Large intestine (tissue), 3 donors: ENCODE results near the gene PHB1. TPM values are rescaled to one million over a fixed set of nuclear protein-coding genes. Genes with fewer than 3 reads are reported as not detected.

Experiments
- DNase-seq, 2 donors: peaks; one replicate each; pipeline versions ENCODE4 v3.0.0 to v3.0.0-alpha.2; 2013
- H3K27ac ChIP-seq: one replicate; pipeline ENCODE4 v1.5.1; 2013; ENCODE audit warnings: low read length
- H3K27me3 ChIP-seq: 2 replicates; pipeline ENCODE4 v1.6.1; 2013; ENCODE audit warnings: low read length; ENCODE audit not compliant: control insufficient read depth, insufficient read depth
- H3K36me3 ChIP-seq: 2 replicates; pipeline ENCODE4 v1.6.1; 2013; ENCODE audit warnings: low read length; ENCODE audit not compliant: control insufficient read depth, insufficient read depth
- H3K4me1 ChIP-seq: one replicate; pipeline ENCODE4 v1.6.1; 2013; ENCODE audit warnings: low read length; ENCODE audit not compliant: control insufficient read depth, insufficient read depth
- H3K4me3 ChIP-seq: one replicate; pipeline ENCODE4 v1.5.1; 2013; ENCODE audit warnings: low read length
- H3K9me3 ChIP-seq: one replicate; pipeline ENCODE4 v1.6.1; 2013; ENCODE audit warnings: mild to moderate bottlenecking, low read depth, low read length, moderate library complexity; ENCODE audit not compliant: control insufficient read depth
- WGBS: methylation state at CpG from one replicate; pipeline ENCODE4 v1.1.5; 2013; ENCODE audit warnings: low lambda C conversion rate; ENCODE audit not compliant: insufficient coverage; 5-methylcytosine and 5-hydroxymethylcytosine counted together
- polyA plus RNA-seq: library from polyadenylated mRNA; unstranded; fragments of 120-200 nt; gene quantifications from one replicate; pipeline ENCODE4 v1.2.1, GENCODE V29; 2013

Gene PHB1
- polyA plus RNA-seq, 1 donor, result 160 TPM

GRCh38 chr17:49381793-49382192, 32.9 kb downstream of the PHB1 start:
- H3K27ac ChIP-seq, result no peak overlapping the region

GRCh38 chr17:49381033-49381432, 33.6 kb downstream of the PHB1 start:
- WGBS, result 20% methylated on average over 1 of the region's 1 CpG
- Histone ChIP-seq H3K9me3 (no peaks in the 10 kb centered on the region), H3K27ac (no peak overlapping the region), H3K4me3 (no peak overlapping the region), H3K4me1 (no peaks in the 10 kb centered on the region), H3K36me3 (no peaks in the 10 kb centered on the region), H3K27me3 (no peaks in the 10 kb centered on the region)
- no peak for DNase-seq

More at GRCh38 chr17:49381793-49382192, 32.9 kb downstream of the PHB1 start:
- WGBS, result no CpG with 5 or more reads among the region's 5 CpGs
- Histone ChIP-seq H3K9me3 (no peaks in the 10 kb centered on the region), H3K36me3 (no peaks in the 10 kb centered on the region), H3K4me1 (no peaks in the 10 kb centered on the region), H3K27me3 (no peaks in the 10 kb centered on the region), H3K4me3 (no peak overlapping the region)
- DNase-seq, result no peak

- no peak for DNase-seq
- Histone ChIP-seq H3K4me3 (no peak overlapping the region), H3K36me3 (no peaks in the 10 kb centered on the region), H3K4me1 (no peaks in the 10 kb centered on the region), H3K27ac (no peak overlapping the region), H3K9me3 (no peaks in the 10 kb centered on the region), H3K27me3 (no peaks in the 10 kb centered on the region)
- no CpG with 5 or more reads among the region's 4 CpGs for WGBS
These were observed 34.8 kb downstream of the PHB1 start for GRCh38 chr17:49379926-49380325.

- DNase-seq, result no peak
- H3K27me3 ChIP-seq, result no peaks in the 10 kb centered on the region
- no peaks in the 10 kb centered on the region for H3K4me1 ChIP-seq
- no peak overlapping the region for H3K4me3 ChIP-seq
- H3K36me3 ChIP-seq, result no peaks in the 10 kb centered on the region
- 80% methylated on average over 2 of the region's 5 CpGs for WGBS
- H3K9me3 ChIP-seq, result no peaks in the 10 kb centered on the region
- no peak overlapping the region for H3K27ac ChIP-seq
These were observed 36.4 kb downstream of the PHB1 start for GRCh38 chr17:49378311-49378710.

DNA sequence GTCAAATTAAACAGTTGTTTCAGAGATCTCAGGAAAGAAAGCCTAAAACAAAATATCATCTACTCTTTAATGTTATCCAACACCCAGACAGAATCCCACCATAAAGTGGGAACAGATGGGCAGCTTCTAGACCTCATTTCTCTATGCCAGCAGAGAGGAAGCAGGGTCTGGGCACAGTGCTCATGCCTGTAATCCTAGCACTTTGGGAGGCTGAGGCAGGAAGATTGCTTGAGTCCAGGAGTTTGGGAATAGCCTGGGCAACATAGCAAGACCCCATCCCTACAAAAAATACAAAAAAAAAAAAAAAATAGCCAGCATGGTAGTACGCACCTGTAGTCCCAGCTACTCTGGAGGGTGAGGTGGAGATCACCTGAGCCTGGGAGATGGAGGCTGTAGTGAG, 39.1 kb downstream of the PHB1 start:
- no peaks in the 10 kb centered on the region for H3K9me3 ChIP-seq
- no peaks in the 10 kb centered on the region for H3K4me1 ChIP-seq
- no peak overlapping the region for H3K4me3 ChIP-seq
- WGBS, result no CpG with 5 or more reads among the region's 1 CpG
- no peaks in the 10 kb centered on the region for H3K36me3 ChIP-seq
- H3K27me3 ChIP-seq, result no peaks in the 10 kb centered on the region
- no peak for DNase-seq
- no peak overlapping the region for H3K27ac ChIP-seq

GRCh38 chr17:49373115-49373514, 41.6 kb downstream of the PHB1 start:
- Histone ChIP-seq H3K36me3 (no peaks in the 10 kb centered on the region), H3K9me3 (no peaks in the 10 kb centered on the region), H3K4me3 (no peak overlapping the region), H3K4me1 (no peaks in the 10 kb centered on the region), H3K27me3 (no peaks in the 10 kb centered on the region), H3K27ac (no peak overlapping the region)
- no peak for DNase-seq
- WGBS, result no CpG with 5 or more reads among the region's 6 CpGs

DNA sequence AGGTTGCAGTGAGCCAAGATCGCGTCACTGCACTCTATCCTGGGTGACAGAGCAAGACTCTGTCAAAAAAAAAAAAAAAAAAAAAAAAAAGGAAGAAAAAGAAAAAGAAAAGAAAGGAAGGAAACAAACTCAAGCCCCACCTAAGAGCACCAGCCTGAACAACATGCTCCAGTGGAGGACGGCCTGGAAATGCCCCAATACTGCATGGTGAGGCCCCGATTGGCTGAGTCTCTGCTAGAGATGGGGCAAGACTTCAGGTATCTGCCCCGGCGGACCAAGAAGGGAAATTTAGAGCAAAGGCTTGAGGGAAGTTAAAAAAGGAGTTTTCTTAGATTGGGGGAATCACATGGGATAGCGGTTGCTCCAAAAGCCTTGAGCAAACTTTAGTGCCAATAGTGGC, 42.3 kb downstream of the PHB1 start:
- 100% methylated on average over 2 of the region's 7 CpGs for WGBS
- Histone ChIP-seq H3K27me3 (no peaks in the 10 kb centered on the region), H3K4me3 (no peak overlapping the region), H3K9me3 (no peaks in the 10 kb centered on the region), H3K4me1 (no peaks in the 10 kb centered on the region), H3K36me3 (no peaks in the 10 kb centered on the region), H3K27ac (no peak overlapping the region)
- no peak for DNase-seq

- WGBS, result no CpG with 5 or more reads among the region's 13 CpGs
- H3K27me3 ChIP-seq, result no peaks in the 10 kb centered on the region
- no peak for DNase-seq
- no peak overlapping the region for H3K27ac ChIP-seq
- no peak overlapping the region for H3K4me3 ChIP-seq
- no peaks in the 10 kb centered on the region for H3K4me1 ChIP-seq
- H3K9me3 ChIP-seq, result no peaks in the 10 kb centered on the region
- H3K36me3 ChIP-seq, result no peaks in the 10 kb centered on the region
These were observed 43.5 kb downstream of the PHB1 start for GRCh38 chr17:49370971-49371834.

- H3K9me3 ChIP-seq, result no peaks in the 10 kb centered on the region
- H3K27me3 ChIP-seq, result no peaks in the 10 kb centered on the region
- no peaks in the 10 kb centered on the region for H3K36me3 ChIP-seq
- no peak overlapping the region for H3K4me3 ChIP-seq
- DNase-seq, result no peak
- H3K4me1 ChIP-seq, result no peaks in the 10 kb centered on the region
- WGBS, result no CpG with 5 or more reads among the region's 1 CpG
- no peak overlapping the region for H3K27ac ChIP-seq
These were observed 44.9 kb downstream of the PHB1 start for GRCh38 chr17:49369760-49370159.

- H3K4me1 ChIP-seq, result no peaks in the 10 kb centered on the region
- DNase-seq, result no peak
- no peaks in the 10 kb centered on the region for H3K36me3 ChIP-seq
- no peaks in the 10 kb centered on the region for H3K27me3 ChIP-seq
- no CpG with 5 or more reads among the region's 1 CpG for WGBS
- H3K4me3 ChIP-seq, result no peak overlapping the region
- no peak overlapping the region for H3K27ac ChIP-seq
- H3K9me3 ChIP-seq, result no peaks in the 10 kb centered on the region
These were observed 45.6 kb downstream of the PHB1 start for GRCh38 chr17:49369089-49369488.

DNA sequence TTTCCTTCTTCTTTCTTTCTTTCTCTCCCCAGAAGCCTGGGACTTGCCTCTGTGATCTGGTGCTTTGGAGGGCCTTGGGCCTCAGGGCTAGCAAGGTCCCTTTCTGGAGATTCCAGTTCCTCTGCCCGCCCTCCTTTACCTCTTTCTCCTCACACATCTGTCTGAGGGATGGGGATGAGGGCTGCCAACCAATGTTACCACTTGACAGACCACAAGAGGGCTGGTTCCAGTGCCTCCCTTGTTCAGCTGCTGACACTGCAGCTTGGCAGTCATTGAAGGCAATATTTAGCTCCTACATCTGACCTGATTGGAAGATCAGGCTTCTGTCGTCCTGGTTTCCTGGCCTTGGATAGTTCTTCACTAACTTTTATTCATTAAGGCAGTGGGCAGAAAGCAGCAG, 49.0 kb downstream of the PHB1 start:
- H3K27ac ChIP-seq, result no peak overlapping the region

More for the DNA sequence above, 49.0 kb downstream of the PHB1 start:
- Histone ChIP-seq H3K4me3 (no peak overlapping the region), H3K9me3 (no peaks in the 10 kb centered on the region), H3K36me3 (no peaks in the 10 kb centered on the region), H3K27me3 (no peaks in the 10 kb centered on the region), H3K4me1 (no peaks in the 10 kb centered on the region)
- no peak for DNase-seq
- no CpG with 5 or more reads among the region's 2 CpGs for WGBS
